HG03060 (cell line): ENCODE measurements around the gene DR1.

Experiments
- ATAC-seq: cut with Tn5 transposase; IDR thresholded peaks from one replicate; pipeline ENCODE4 v1.9.1; 2021; ENCODE audit warnings: low read depth, moderate number of reproducible peaks; ENCODE audit not compliant: unreplicated experiment

Gene DR1

DNA sequence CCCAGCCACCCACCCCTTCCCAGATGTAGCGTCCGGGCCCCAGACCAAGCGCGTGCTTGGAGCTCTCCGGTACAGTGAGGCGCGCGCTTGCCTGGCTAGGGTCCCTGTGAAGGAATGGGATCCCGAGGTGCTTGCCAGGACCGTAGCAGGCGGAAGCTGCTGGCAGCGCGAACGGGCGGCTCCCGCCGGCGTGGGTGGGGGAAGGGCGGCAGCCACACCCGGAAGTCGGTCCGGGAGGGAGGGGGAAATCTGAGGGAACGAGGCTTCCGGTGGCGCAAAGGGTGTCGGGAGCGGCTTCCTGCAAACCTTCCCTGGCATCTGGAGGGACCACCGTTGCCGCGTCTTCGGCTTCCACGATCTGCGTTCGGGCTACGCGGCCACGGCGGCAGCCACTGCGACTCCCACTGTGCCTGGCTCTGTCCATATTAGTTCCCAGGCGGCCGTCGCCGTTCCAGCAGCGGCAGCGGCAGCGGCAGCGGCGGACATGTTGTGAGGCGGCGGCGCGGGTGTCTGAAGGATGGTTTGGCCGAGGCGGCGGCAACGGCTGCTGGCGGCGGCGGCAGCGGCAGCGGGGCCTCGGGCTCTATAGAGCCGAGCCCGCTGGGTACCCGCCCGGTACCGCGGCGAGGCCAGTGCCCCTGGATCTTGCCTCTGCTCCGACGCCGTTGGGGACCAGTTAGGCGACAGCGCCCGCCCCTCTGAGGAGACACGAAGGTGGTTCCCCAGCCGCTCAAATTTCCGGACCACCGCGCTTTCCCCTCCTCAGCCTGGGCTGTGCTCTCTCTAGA, at the start of gene DR1:
Gene DR1, plus strand, starts transcription at position 275 of the 788 bp plus-strand sequence. CDS start 739 bp downstream, outside the sequence.
- peak; percentile 48 for ATAC-seq

DNA sequence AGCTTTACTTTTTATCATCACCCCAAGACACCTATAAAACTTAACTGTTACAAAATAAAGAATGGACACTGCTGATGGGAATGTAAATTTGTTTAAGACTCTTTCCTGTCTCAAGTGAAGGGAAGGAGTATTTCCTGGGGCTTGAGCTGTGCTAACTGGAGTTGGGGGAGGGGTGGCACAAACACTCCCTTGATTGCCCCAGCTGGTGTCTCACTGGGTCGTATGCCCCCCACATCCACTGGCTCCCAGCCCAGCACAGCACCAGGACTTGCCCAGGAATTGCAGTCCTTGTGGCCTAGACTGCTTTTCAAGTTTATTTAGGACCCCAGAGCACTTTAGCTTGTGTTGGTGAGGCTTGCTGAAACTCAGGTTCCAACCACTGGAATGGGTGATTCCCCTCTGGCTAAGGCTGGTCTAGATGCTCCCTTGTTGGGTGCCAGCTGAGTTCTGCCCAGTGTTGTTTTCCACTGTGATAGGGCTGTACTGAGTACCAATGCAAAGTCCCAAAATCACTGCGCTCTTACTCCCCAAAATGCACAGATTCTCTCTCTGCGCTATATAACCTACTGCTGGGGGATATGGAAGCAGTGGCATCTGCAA, 49.1 kb upstream of the DR1 start:
- ATAC-seq, result no peak

DNA sequence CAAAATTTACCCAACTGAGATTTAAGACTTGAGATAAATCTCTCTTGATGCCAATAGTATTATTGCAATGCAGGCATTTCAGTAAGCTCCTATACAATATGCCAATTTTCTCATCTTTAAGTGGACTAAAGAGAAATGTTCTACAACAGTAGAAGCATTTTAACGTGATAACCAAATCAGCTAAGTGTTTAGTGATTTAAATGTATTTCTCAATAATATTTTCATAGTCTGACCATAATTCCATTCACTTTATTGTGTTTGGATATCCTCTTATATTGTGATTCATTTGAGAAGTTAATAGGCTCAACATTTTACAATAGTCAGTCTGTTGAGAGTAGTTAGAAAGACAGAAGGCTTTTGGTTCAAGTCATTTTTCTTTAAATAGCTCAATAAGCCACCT, 44.6 kb upstream of the DR1 start:
- ATAC-seq, result no peak

DNA sequence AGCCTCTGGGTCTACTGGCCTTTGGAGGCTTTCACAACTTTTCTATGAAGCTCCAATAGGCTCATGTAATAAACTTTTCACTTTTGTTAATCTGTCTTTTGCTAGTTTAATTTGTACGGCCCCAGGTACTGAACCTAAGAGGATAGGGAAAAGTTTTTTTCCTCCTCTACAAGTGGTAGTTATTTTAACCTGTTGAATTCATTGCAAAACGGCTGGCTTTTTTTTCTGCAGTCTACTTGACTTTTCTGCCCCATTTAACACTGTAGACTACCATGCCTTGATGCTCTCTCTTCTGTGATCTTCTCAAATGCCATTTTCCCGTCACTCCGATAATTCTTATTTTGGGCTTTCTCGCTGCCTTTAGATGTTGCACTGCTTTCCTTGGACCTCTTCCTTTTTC, 43.6 kb upstream of the DR1 start:
- no peak for ATAC-seq

DNA sequence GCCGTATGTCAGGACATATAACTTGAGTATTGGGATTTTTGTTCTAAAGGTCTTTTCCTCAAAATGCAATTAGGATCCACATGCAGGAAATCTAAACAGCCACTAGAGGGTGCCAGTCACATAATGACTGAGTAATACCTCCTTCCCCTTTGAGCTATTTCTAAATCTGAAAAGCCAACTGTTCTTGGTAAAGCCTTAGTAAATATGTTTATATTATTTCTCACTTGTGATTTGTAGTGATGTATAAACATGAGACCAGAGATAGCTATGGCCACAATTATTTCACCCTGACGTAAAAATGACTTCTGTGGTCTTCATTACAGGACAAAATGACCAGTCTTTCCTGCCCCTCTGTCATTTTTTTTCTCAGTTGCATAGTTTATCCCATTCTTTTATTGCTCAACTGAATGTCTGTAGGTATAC, 41.0 kb upstream of the DR1 start:
- ATAC-seq, result no peak

DNA sequence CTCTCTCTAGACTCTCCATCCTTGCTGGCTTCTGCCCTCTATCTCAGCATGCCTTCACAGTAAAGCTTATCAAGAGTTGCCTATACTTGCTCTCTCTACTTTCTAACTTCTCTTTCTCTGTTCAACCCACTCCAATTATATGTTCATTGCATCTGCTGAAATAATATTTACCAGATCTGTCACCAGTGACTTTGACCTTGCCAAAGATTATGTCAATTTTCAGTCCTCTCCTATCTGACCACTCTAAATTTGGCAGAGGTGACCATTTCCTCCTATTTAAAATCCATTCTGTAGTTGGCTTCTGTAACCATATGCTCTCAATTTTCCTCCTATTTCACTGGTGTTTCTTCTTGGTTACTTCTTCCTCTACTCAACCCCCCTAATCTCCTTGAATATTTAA, 38.8 kb upstream of the DR1 start:
- ATAC-seq, result no peak

DNA sequence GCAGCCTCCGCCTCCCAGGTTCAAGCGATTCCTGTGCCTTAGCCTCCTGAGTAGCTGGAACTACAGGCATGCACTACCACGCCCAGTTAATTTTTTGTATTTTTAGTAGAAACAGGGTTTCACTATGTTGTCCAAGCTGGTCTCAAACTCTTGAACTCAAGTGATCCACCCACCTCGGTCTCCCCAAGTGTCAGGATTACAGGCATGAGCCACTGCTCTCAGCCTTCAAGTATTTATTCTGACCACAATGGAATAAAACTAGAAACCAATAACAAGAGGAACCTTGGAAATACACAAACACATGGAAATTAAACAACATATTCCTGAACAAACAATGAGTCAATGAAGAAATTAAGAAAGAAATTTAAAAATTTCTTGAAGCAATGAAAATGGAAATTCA, 32.7 kb upstream of the DR1 start:
- no peak for ATAC-seq

DNA sequence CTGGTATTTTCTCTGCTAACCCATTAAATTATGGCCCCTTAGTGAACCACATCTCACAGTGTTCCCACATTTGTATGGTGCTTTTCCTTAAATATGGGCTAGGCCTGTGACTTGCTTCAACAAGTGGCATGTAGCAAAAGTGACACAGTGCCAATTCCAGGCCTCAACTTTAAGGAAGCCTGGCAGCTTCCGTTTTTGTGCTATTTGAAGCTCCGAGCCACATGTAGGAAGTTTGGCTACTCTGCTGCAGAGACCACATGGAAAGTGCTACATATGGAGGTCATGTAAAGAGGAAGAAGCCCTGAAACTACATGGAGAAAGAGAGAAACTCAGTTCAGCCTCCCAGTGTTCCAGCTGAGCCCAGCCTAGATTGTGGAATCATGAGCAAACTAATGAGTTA, 28.5 kb upstream of the DR1 start:
- no peak for ATAC-seq

DNA sequence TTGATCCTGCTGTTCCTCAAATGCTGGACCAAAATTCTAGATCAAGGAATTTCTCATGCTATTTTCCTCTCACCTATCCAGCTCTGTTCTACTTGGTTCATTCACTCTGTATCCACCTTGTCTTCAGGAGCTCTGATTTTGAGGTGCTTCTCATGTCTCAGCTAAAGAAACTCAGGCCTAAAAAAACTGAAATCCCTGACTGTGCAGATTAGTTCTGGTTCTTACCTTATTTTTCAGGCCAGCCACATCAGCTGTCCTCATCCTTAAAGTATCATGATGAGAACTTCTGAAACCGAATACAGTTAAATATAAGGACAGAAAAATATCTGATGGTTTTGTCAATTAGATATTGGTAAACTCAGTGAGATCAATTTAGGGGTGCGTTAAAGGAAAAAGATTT, 27.8 kb upstream of the DR1 start:
- ATAC-seq, result no peak

DNA sequence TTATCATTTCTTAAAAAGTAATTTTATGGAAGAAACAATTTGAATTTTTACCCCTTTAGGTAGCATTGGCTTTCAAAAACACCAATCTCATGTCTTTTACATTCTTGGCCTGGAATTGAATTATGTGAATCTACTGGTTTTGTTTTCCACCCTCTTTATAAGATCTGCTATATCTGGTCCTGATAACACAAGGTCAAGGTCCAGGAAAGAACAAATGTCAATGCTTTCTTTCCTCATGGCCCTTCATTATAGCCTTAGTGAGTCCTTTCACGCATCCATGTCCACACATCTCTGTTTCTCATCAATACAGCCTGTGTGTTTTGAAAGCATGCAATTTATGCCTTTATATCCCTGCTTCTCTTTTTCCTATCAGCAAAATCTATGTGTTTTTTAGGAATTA, 24.0 kb upstream of the DR1 start:
- no peak for ATAC-seq

DNA sequence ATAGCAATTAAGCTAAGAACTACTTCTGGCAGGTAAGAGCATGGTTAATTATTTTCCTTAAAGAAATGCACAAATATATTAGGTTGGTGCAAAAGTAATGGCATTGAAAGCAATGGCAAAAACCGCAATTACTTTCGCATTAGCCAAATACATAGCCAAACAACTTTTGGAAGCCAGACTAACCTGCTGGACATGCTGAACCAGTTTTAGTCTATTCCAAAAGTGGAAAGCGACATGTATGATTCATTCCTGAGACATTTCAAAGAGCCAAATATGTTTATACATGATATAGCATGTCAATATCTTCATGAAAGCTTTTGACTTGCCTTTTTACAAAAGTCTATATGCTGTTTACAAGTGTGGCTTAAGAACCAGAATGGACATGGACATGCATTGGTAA, 23.4 kb upstream of the DR1 start:
- no peak for ATAC-seq

DNA sequence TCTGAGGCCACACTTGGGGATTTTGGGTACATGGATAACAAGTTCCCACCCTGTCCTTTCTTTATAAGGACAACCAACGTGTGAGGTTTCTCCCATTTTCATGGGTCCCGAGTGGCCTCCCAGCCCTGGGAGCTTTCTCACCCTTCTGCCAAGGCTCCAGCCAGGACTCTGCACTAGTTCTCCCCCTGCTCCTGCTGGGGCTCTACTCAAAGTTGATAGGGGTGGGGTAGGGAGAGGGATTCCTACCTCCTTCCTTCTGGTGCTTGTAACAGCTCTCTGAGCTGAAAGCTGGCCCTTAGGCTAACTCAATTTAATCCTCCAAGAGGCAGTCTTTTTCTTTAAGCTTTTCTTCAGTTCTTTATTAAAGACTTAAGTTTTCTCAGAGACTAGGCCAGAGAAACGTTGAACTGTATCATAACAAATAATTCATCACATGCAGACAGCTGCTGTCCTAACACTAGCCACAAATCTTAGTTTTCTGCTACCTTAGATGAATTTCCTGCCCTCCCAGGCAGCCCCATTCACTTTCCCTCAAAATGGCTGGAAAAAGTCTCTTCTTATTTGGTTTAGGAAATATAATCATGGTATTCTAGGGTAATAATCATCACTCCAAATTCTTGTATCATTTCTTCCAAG, 22.4 kb upstream of the DR1 start:
- no peak for ATAC-seq

DNA sequence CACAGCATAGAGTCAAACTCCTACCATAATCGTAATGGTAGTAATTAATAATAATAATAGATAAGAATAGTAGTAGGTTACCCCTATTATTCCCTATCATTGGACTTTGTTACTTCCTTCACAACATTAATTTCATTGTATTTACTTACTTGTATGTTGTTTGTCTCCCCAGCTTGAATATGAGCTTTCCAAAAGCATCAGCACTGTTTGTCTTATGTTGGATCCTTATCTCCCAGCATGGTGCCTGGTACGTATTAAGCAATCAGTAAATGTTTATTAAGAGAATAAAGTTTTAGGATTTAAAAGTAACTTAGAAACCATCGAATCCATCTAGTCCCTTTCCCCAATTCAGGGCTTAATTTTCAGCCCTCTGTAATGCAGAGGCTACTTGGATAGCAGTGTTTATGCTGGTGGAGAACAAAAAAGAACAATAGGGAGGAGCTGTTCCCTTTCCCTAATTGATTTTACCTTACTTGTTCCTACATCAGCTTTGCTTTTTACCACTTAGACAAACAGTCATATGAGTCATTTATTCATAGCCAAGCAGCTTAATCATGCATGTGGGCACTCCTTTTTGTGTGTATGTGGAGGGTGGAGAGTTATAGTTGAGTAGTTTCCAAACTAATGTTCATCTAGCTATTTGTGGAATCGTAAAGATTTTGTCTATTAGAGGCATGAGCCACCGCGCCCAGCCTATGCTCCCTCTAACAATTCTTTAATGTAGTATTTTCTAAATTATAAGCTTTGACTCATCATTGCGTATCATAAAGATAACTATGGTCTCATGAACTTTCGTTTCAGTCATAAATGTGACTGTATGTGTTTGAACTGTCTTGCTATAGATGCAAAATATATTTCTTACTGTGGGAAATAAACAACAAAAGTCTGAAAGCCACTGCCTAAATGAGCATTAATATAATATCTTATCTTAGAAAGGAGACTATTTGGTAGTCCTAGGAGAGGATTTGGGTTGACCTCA, 20.9 kb upstream of the DR1 start:
- no peak for ATAC-seq

DNA sequence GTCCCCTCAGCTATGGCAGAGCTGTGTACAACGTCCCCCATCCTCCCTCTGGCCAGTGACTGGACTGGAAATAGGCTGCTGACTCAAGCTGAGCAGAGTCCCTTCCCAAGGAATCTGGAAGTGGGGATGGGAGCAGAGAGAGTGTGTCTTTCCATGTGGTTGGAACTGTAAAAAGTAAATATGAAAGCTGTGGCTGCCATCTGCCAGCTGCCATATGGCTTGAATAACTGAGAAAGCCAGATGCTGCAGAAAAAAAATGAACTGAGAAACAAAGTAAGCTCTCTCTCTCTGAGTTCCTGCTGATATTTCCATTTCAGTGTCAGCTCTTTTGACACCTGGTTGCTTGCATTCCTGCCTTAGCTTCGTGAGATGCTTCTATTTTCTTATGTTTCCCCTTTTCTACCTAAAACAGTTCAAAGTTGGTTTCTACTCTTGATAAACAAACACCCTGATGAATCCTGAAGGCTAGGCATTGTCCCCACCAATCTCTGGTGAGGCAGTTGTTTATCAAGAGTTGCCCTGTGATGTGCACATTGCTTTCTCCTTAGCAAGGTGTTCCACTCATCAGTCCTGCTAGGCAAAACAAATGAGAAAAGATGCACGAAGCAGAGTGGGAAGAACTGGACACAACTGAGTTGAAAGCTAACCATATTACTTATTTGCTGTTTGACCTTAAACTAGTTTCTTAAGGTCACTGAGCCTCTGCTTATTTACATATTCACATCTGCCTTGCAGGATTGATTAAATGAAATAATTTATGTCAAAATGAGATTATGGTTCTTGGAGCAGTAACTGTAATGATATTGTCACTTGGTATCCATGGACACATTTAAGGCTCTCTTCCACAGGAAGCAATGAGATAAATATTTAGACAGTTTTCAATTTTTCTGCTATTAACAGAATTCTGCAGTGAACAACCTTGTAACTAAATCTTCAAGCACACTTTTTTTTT, 16.6 kb upstream of the DR1 start:
- no peak for ATAC-seq

DNA sequence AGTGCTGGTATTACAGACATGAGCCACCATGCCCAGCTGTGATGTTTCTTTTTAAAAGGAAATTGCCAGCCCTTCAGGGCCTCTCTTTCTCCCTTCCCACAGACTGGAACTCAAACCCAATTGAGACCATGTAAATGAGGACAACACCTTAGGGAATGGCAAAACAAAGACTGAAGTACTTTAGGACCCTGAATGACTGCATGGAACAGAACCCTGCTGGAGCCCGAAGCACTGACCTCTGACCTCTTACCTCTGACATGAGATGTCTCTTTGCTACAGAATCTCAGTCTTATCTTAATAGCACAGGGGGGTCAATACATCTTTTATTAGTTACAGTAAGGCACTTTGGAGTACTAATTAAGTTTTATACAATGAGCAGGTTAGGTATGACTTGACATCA, 15.5 kb upstream of the DR1 start:
- ATAC-seq, result no peak

DNA sequence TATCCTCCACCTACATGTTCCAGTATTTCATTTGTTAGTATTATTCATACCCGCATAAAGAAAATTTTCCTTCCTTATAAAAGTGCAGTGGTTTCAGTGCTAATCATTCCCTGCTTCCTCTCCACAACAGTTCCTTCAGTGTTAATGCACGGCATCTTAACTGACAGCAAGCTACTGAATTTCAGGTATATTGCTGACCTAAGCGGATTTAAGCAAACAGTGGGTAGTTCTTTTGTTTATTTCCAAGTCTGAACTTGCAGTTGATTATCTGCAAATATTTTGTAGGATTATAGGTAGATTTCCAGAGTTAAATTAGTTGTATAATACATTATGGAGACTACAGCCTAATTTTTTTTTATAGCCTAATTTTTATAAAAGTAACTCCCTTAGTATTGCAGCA, 15.1 kb upstream of the DR1 start:
- ATAC-seq, result no peak

DNA sequence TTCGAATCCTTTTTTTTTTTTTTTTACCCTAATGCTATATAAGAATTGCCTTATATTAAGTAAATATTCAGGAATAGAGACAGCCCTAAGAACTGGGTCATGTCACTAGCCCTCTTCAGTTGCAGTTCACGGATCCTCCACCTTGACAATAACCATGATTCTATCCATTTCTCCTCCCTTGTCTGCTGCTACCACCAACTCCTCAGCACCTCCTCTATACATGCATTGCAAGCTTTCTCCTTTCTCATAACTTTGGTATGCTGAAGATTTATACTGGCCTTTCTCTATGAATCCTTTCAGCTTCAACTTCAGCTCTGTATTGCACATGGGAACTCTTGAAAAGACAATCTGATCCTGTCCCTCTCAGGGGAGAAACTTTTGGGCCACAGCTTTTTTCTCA, 14.3 kb upstream of the DR1 start:
- no peak for ATAC-seq

DNA sequence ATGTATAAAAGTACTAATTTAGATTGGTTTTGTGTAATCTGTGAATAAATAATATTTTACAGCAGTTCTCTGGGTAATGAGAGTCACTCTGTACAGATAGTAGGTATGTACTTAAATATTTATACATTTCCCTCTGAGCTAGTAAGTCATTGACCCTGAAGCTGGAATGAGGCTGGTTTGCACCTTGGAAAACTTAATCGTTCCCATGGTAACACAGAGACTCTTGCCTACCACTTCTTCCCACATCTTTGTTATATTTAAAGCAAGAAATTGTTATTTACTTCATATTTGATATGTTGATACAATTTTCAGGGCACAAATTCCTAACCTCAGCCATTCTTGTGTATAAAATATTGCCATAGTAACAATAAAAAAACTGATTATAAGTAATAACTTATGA, 13.3 kb upstream of the DR1 start:
- ATAC-seq, result no peak

DNA sequence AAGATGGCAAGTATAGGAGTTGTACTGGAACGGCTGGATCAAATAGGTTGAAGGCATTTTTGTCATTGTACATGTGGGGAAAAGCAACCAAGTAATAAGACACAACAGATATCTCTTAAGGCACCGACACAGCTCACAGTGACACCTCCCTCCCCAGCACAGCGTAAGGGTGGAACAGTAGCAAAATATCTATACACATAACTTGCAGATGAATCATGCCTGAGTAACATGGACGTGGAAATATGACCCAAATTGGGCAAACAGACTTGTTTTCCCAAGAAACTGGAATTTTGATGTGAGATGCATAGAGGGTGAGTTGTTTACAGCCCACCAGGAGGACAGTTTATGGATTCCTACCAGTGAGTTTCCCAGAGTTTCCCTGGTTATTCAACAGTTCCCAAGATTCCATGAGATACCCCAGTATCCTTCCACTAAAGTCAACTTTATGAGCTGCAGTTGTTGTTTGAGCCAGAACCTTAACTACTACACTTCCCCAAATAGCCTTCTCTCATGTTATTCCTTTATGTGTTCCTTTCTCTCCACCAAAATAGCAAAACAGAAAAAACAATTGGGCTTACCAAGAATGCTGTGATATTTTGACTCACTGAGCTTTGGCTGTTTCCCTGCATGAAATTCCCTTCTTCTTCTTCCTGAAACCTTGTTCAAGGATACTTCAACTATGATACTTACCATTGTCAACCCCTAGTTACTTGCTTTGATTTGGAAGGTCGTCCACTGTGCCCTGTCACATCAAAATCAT, 7.1 kb upstream of the DR1 start:
- ATAC-seq, result no peak
